Stimulated activated CD4-positive, alpha-beta T cell treated with anti-CD3 and anti-CD28 coated beads, Interleukin-12 subunit alpha, Interleukin-12 subunit beta, amount 100 ng/mL, for 24 hours (primary cell): Measurements from ENCODE around the gene PPIB.
A peak's percentile ranks its signal among the peaks of the same experiment; 100 is the strongest.

Experiments used
- DNase-seq, 2 experiments: peaks; one replicate each; pipeline ENCODE4 v3.0.0-alpha.2; 2020; ENCODE audit warnings: low read depth in 2 of 2

The PPIB gene

GRCh38 chr15:64158363-64159134 lies 4.3 kb downstream of the PPIB start:
- no peak for DNase-seq

- DNase-seq = no peak
Measured at GRCh38 chr15:64157599-64158125, 5.2 kb downstream of the PPIB start.

DNA sequence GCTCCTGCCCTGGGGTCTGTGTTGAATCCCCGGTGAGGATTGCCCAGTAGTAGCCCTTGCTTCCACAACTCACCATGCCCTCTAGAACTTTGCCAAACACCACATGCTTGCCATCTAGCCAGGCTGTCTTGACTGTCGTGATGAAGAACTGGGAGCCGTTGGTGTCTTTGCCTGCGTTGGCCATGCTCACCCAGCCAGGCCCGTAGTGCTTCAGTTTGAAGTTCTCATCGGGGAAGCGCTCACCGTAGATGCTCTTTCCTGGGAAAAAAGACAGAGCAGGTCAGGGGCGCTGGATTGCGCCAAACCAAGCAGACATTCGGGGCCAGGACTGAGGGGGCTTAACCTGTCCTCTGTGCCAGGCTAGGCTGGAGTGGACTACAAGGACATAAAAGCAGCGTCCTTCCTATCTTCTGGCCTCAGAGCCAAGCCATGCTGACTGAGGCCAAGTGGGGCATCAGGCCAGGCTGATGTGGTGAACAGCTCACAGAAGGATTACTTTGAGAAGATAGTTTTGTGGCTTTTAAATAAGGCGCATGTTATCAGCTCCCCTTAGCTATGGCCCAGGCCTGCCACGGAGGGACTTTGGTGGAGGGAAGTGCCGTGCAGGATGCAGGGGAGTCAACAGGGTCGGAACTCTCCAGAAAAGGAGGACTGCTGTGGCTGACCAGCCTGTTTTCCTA lies 6.0 kb downstream of the PPIB start:
- DNase-seq = no peak

- DNase-seq = no peak
Measured at GRCh38 chr15:64155802-64156651, 6.8 kb downstream of the PPIB start.

DNA sequence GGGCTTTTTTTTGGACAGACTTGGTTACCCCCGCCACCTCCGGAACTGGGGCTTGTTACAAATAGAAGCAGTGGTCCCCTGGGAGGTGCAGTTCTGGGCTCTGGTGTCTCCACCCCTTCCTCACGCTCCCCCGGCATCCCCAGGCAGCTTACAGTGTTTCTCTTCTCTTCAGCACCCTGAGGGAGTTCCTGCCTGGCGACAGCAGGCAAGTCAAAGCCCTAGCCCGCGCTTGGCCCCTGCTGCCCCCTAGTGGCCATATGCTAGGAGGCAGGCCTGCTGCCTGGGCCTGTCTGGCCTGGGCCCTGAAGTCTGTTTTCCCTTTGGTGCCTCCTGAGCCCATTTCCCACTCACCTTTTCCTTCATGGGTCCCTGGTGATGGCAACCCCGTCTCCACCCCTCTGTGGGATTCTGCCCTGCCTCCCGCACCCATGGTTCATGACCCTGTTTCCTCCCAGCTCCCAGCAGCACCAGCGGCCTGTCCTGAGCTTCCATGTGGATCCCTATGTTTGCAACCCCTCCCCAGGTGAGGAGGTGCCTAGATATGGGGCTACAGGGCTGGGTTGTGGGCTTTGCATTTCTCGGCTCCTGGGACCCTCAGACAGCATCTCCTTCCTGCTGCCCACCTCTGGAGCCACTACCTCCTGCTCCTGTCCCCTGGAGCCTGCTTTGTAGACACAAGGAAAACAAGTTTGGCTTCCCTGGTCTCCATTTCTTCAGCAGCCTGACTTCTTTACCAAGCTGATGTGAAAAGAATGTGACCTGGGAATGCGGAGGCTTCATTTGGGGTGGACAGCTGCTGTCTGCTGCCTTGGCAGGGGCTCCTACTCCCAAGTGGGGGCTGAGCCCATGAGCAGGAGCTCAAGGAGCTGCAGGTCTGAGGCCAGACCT lies 9.1 kb downstream of the PPIB start:
- DNase-seq = peak; percentile 82 to 92

GRCh38 chr15:64152507-64153387 lies 10.1 kb downstream of the PPIB start:
- no peak for DNase-seq

GRCh38 chr15:64151727-64152506 lies 10.9 kb downstream of the PPIB start, which contains the start of gene SNX22:
Gene SNX22, plus strand, starts transcription at chr15:64151731. Its CDS starts 45 bp downstream, at chr15:64151776.
- no peak for DNase-seq

GRCh38 chr15:64149893-64150578 lies 12.8 kb downstream of the PPIB start:
- no peak for DNase-seq

DNA sequence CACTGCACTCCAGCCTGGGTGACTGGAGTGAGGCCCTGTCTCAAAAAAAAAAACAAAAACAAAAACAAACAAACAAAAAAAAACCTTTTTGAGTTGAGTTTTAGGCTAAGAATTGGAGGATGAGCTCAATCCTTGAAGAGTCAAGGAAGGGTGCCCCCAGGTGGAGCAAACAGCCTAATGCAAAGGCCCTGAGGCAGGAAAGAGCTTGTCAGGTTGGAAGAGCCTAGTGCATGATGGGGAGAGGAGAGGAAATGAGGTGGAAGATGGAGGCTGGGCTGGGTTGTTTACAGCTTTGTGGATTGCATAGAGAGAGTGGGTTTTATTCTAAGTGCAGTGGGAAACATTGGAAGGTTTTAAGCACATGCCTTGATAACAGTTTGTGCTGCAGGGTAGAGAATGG lies 13.4 kb downstream of the PPIB start:
- DNase-seq = no peak

GRCh38 chr15:64148581-64148980 lies 14.2 kb downstream of the PPIB start:
- no peak for DNase-seq

DNA sequence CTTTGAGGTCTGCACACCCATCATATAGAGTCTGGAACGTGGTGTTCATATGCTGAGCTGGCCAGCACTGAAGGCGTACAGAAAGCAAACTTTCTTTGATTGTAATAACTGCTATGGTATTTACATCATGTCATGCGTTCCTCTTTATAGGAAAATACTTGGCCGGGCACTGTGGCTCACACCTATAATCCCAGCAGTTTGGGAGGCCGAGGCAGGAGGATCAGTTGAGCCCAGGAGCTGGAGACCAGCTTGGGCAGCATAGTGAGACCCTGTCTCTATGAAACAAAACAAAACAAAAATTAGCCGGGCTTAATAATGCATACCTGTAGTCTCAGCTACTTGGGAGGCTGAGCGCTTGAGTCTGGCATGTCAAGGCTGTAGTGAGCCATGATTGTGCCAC lies 14.7 kb downstream of the PPIB start:
- no peak for DNase-seq

- no peak for DNase-seq
Measured at GRCh38 chr15:64146885-64147681, 15.7 kb downstream of the PPIB start.

DNA sequence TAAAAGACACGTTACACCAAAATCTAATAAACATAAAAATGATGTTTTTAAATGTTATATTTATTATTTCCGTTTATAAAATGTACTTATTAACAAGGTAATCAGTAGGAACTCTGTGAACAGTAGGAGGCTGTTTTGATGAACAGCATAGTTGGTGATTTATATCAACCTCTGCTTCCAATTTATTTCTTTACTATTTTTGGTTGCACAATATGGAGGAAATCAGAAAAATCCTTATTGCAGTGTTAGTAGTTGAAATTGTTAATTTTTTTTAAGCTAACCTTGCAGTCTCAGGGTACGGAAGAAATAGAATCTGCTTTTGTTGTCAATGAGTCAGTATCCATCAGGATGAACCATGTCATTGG lies 16.3 kb downstream of the PPIB start:
- no peak for DNase-seq

GRCh38 chr15:64146041-64146440 lies 16.8 kb downstream of the PPIB start:
- DNase-seq = no peak

DNA sequence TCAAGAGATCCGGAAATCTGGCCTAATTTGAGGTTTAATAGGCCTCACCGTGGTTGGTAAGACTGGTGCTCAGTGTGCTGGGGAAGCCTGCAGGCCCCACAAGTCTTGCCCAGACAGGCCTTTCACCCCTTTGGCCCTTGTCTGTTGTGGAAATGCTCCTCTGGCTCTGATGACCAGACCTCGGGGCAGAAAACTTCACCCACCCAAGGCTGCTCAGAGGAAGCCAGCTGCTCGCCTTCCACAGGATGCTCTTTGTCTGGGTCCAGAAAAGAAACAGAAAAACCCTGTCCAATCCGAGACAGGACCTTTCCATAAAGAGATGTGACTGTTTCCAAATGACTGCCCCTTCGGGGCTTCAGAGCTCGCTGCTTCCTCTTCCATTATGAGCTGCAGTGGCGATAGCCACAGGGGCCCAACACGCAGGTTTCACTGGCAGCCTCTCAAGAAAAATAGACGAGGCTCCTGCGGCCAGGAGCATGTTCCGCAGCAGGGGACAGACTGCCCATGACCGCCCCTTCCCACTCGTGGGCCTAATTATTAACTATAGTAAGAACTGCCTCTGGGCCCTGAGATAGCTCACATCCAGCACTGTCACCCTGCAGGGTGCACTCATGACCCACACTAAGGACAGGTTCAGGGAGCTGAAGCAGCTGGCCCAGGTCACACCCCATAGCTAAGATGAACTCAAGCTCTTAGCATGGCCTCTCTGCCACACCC lies 18.1 kb downstream of the PPIB start:
- no peak for DNase-seq

DNA sequence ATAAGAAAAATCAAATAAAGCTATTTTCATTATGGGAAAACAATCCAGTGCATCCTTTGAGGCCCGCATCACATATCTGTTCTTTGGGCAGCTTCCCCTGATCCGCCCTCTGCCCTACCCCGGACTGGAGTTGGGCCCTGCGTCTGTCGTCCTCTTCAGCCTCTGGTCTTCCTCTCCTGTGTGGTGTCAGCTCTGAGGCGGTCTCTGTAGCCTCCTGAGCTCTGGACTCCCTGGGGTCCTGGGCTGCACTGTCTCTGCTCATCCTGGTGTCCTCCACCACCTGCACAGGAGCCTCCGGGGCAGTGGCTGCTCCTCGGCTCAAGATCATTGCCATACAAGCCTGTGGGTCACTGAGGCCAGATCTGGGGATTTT lies 18.6 kb downstream of the PPIB start:
- DNase-seq = no peak

- no peak for DNase-seq
Measured at GRCh38 chr15:64143276-64143675, 19.5 kb downstream of the PPIB start.
